CD4-positive, alpha-beta T cell treated with Interleukin-12 subunit alpha and Interleukin-12 subunit beta, for 1 hour (primary cell): ENCODE measurements around the gene EFNA5.
A peak's percentile ranks its signal among the peaks of the same experiment; 100 is the strongest.
"Not testable (repeated sequence)": the region's sequence is repeated elsewhere in the genome, so short reads cannot be mapped to it uniquely, and the experiment has no call there.

Source experiments
- DNase-seq: peaks from one replicate; pipeline ENCODE4 v3.0.0-alpha.2; 2020

Gene EFNA5

GRCh38 chr5:107476783-107477182, 194.0 kb downstream of the EFNA5 start:
- peak; percentile 74 for DNase-seq

GRCh38 chr5:107474716-107475489, 195.8 kb downstream of the EFNA5 start:
- DNase-seq, result peak; percentile 52

GRCh38 chr5:107474361-107474715, 196.4 kb downstream of the EFNA5 start:
- DNase-seq, result no peak

GRCh38 chr5:107472620-107473064, 198.1 kb downstream of the EFNA5 start:
- DNase-seq, result no peak

- no peak for DNase-seq
These were observed 200.5 kb downstream of the EFNA5 start for GRCh38 chr5:107470295-107470582.

- no peak for DNase-seq
These were observed 201.0 kb downstream of the EFNA5 start for GRCh38 chr5:107469485-107470294.

GRCh38 chr5:107469064-107469463, 201.7 kb downstream of the EFNA5 start:
- DNase-seq, result no peak

- DNase-seq, result no peak
These were observed 202.5 kb downstream of the EFNA5 start for GRCh38 chr5:107468276-107468675.

GRCh38 chr5:107467137-107467932, 203.4 kb downstream of the EFNA5 start:
- DNase-seq, result no peak

- no peak for DNase-seq
These were observed 204.4 kb downstream of the EFNA5 start for GRCh38 chr5:107466233-107466769.

GRCh38 chr5:107464876-107465275, 205.9 kb downstream of the EFNA5 start:
- DNase-seq, result no peak

- DNase-seq, result no peak
These were observed 206.3 kb downstream of the EFNA5 start for GRCh38 chr5:107464416-107464815.

- no peak for DNase-seq
These were observed 207.0 kb downstream of the EFNA5 start for GRCh38 chr5:107463731-107464130.

- DNase-seq, result no peak
These were observed 209.0 kb downstream of the EFNA5 start for GRCh38 chr5:107461770-107462169.

GRCh38 chr5:107460789-107461188, 209.9 kb downstream of the EFNA5 start:
- DNase-seq, result no peak

GRCh38 chr5:107459605-107460004, 211.1 kb downstream of the EFNA5 start:
- DNase-seq, result no peak

GRCh38 chr5:107458322-107458721, 212.4 kb downstream of the EFNA5 start:
- no peak for DNase-seq

- no peak for DNase-seq
These were observed 212.9 kb downstream of the EFNA5 start for GRCh38 chr5:107457881-107458280.

GRCh38 chr5:107457138-107457537, 213.6 kb downstream of the EFNA5 start:
- no peak for DNase-seq

GRCh38 chr5:107456281-107456715, 214.4 kb downstream of the EFNA5 start:
- no peak for DNase-seq

- DNase-seq, result no peak
These were observed 215.6 kb downstream of the EFNA5 start for GRCh38 chr5:107455111-107455544.

- not testable (repeated sequence) for DNase-seq
These were observed 218.9 kb downstream of the EFNA5 start for GRCh38 chr5:107451827-107452226.

- DNase-seq, result no peak
These were observed 219.7 kb downstream of the EFNA5 start for GRCh38 chr5:107451028-107451427.
